ENCODE results near the gene TECRL. TPM values are rescaled to one million over a fixed set of nuclear protein-coding genes. Genes with fewer than 3 reads are reported as not detected.

The TECRL gene
- total and polyA plus RNA-seq, 9 donors: 0.07 to 0.27 (median 0.08) TPM; not detected in 6

DNA sequence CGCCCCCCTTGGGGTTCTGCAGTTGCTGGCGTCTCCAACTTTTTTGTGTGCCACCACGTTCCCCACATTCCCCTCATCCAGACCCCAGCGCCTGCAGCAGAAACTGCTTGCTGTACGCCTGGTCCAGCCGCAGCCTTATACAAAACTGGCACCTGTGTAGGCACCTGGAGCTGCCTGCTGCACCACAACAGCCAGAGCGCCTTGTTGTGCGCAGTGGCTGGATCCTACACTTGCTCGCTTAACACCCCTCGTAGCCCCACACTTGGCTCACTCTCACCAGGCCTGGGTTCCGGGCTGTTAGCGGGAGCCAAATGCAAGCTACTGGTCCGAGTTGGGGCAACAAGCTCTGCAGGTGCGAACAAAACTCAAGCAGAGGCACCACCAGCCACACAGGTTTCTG, 136.8 kb downstream of the TECRL start:
- DNase-seq: no peak
- no peaks in the 10 kb centered on the region for H3K9me3 ChIP-seq
- 97 to 98% (median 97%) methylated on average over 14 of the region's 14 CpGs for WGBS, 3 donors
- intact Hi-C loops (cut with DNase I): no loop called here
- H3K27ac ChIP-seq: no peak overlapping the region
- no peak for TF ChIP-seq EP300 (IDR thresholded peaks at IDR 0.05)
- TF ChIP-seq CTCF (IDR thresholded peaks at IDR 0.05): no peak
- TF ChIP-seq POLR2A (IDR thresholded peaks at IDR 0.05): no peak
- no peaks in the 10 kb centered on the region for H3K4me1 ChIP-seq (ENCODE audit: insufficient read depth)
- H3K4me3 ChIP-seq: no peak overlapping the region
- H3K27me3 ChIP-seq: peaks cover 3% of the 10 kb centered on the region
- H3K36me3 ChIP-seq: no peaks in the 10 kb centered on the region

GRCh38 chr4:64271601-64272081, 137.6 kb downstream of the TECRL start:
- Histone ChIP-seq H3K27me3 (peaks cover 3% of the 10 kb centered on the region), H3K4me3 (no peak overlapping the region)
- intact Hi-C loops (cut with DNase I): no loop called here

GRCh38 chr4:64266669-64267068, 142.6 kb downstream of the TECRL start:
- no peaks in the 10 kb centered on the region for H3K9me3 ChIP-seq
- 78 to 92% (median 82%) methylated on average over 2 of the region's 2 CpGs for WGBS, 3 donors
- no peak for DNase-seq
- TF ChIP-seq POLR2A (IDR thresholded peaks at IDR 0.05) (no peak), CTCF (IDR thresholded peaks at IDR 0.05) (no peak), EP300 (IDR thresholded peaks at IDR 0.05) (no peak)
- no peaks in the 10 kb centered on the region for H3K4me1 ChIP-seq (ENCODE audit: insufficient read depth)
- no peak overlapping the region for H3K27ac ChIP-seq
- intact Hi-C loops (cut with DNase I): no loop called here
- no peaks in the 10 kb centered on the region for H3K36me3 ChIP-seq
- H3K4me3 ChIP-seq: no peak overlapping the region
- no peaks in the 10 kb centered on the region for H3K27me3 ChIP-seq

More at GRCh38 chr4:64271601-64272081, 137.6 kb downstream of the TECRL start:
- WGBS, 3 donors: 84 to 90% (median 90%) methylated on average over 9 of the region's 9 CpGs
- DNase-seq: peak in 1 of 5 donors; percentile 5
- Histone ChIP-seq H3K4me1 (ENCODE audit: insufficient read depth) (no peaks in the 10 kb centered on the region), H3K36me3 (no peaks in the 10 kb centered on the region), H3K27ac (no peak overlapping the region), H3K9me3 (no peaks in the 10 kb centered on the region)
- TF ChIP-seq POLR2A (IDR thresholded peaks at IDR 0.05) (no peak), CTCF (IDR thresholded peaks at IDR 0.05) (no peak), EP300 (IDR thresholded peaks at IDR 0.05) (no peak)

GRCh38 chr4:64266263-64266662, 143.0 kb downstream of the TECRL start:
- Histone ChIP-seq H3K27ac (no peak overlapping the region), H3K4me1 (ENCODE audit: insufficient read depth) (no peaks in the 10 kb centered on the region), H3K27me3 (no peaks in the 10 kb centered on the region), H3K9me3 (no peaks in the 10 kb centered on the region), H3K4me3 (no peak overlapping the region), H3K36me3 (no peaks in the 10 kb centered on the region)
- DNase-seq: no peak
- 75 to 86% (median 78%) methylated on average over 2 of the region's 2 CpGs for WGBS, 3 donors
- intact Hi-C loops (cut with DNase I): no loop called here
- no peak for TF ChIP-seq EP300 (IDR thresholded peaks at IDR 0.05)
- TF ChIP-seq POLR2A (IDR thresholded peaks at IDR 0.05): no peak
- TF ChIP-seq CTCF (IDR thresholded peaks at IDR 0.05): no peak

Data from ovary (tissue), 9 donors.